ENCODE data around the gene TRAK1.

Gene TRAK1

GRCh38 chr3:42216931-42217333 lies 125.8 kb downstream of the TRAK1 start:
- DNase-seq (ENCODE audit: low read depth, low spot score): peak; percentile 73
- no peak overlapping the region for H3K4me3 ChIP-seq (ENCODE audit: low read length)

- no peak overlapping the region for H3K4me3 ChIP-seq (ENCODE audit: low read length)
- no peak for DNase-seq (ENCODE audit: low read depth, low spot score)
These were observed 129.4 kb downstream of the TRAK1 start for GRCh38 chr3:42220436-42221121.

- no peak overlapping the region for H3K4me3 ChIP-seq (ENCODE audit: low read length)
These were observed 132.0 kb downstream of the TRAK1 start for GRCh38 chr3:42222942-42223693.

GRCh38 chr3:42224178-42224577 lies 133.0 kb downstream of the TRAK1 start:
- H3K4me3 ChIP-seq (ENCODE audit: low read length): no peak overlapping the region
- DNase-seq (ENCODE audit: low read depth, low spot score): no peak

More at GRCh38 chr3:42222942-42223693, 132.0 kb downstream of the TRAK1 start:
- DNase-seq (ENCODE audit: low read depth, low spot score): no peak

- DNase-seq (ENCODE audit: low read depth, low spot score): no peak
- no peak overlapping the region for H3K4me3 ChIP-seq (ENCODE audit: low read length)
These were observed 133.7 kb downstream of the TRAK1 start for GRCh38 chr3:42224658-42225421.

GRCh38 chr3:42225486-42226363 lies 134.6 kb downstream of the TRAK1 start:
- no peak for DNase-seq (ENCODE audit: low read depth, low spot score)
- H3K4me3 ChIP-seq (ENCODE audit: low read length): no peak overlapping the region

GRCh38 chr3:42226470-42227425 lies 135.6 kb downstream of the TRAK1 start:
- no peak for DNase-seq (ENCODE audit: low read depth, low spot score)
- H3K4me3 ChIP-seq (ENCODE audit: low read length): no peak overlapping the region

GRCh38 chr3:42228796-42229195 lies 137.6 kb downstream of the TRAK1 start:
- no peak overlapping the region for H3K4me3 ChIP-seq (ENCODE audit: low read length)
- peak; percentile 35 for DNase-seq (ENCODE audit: low read depth, low spot score)

- H3K4me3 ChIP-seq (ENCODE audit: low read length): no peak overlapping the region
- no peak for DNase-seq (ENCODE audit: low read depth, low spot score)
These were observed 138.2 kb downstream of the TRAK1 start for GRCh38 chr3:42229266-42229941.

GRCh38 chr3:42229942-42230688 lies 139.0 kb downstream of the TRAK1 start:
- no peak for DNase-seq (ENCODE audit: low read depth, low spot score)
- H3K4me3 ChIP-seq (ENCODE audit: low read length): no peak overlapping the region

- DNase-seq (ENCODE audit: low read depth, low spot score): no peak
- no peak overlapping the region for H3K4me3 ChIP-seq (ENCODE audit: low read length)
These were observed 139.7 kb downstream of the TRAK1 start for GRCh38 chr3:42230860-42231259.

- no peak for DNase-seq (ENCODE audit: low read depth, low spot score)
- H3K4me3 ChIP-seq (ENCODE audit: low read length): no peak overlapping the region
These were observed 144.4 kb downstream of the TRAK1 start for GRCh38 chr3:42235532-42235931.

- H3K4me3 ChIP-seq (ENCODE audit: low read length): no peak overlapping the region
- no peak for DNase-seq (ENCODE audit: low read depth, low spot score)
These were observed 145.5 kb downstream of the TRAK1 start for GRCh38 chr3:42236611-42237010.

GRCh38 chr3:42246091-42246490 lies 154.9 kb downstream of the TRAK1 start:
- H3K4me3 ChIP-seq (ENCODE audit: low read length): no peak overlapping the region
- DNase-seq (ENCODE audit: low read depth, low spot score): no peak

- H3K4me3 ChIP-seq (ENCODE audit: low read length): no peak overlapping the region
- peak; percentile 69 for DNase-seq (ENCODE audit: low read depth, low spot score)
These were observed 156.4 kb downstream of the TRAK1 start for GRCh38 chr3:42247576-42248027.

GRCh38 chr3:42250761-42251160 lies 159.6 kb downstream of the TRAK1 start:
- no peak overlapping the region for H3K4me3 ChIP-seq (ENCODE audit: low read length)
- no peak for DNase-seq (ENCODE audit: low read depth, low spot score)

GRCh38 chr3:42254566-42254965 lies 163.4 kb downstream of the TRAK1 start:
- no peak for DNase-seq (ENCODE audit: low read depth, low spot score)
- no peak overlapping the region for H3K4me3 ChIP-seq (ENCODE audit: low read length)
